ENCODE data around the gene DRC3.
"Not testable (repeated sequence)": the region's sequence is repeated elsewhere in the genome, so short reads cannot be mapped to it uniquely, and the experiment has no call there.

The DRC3 gene

GRCh38 chr17:17952691-17953090 is 20.0 kb upstream of the DRC3 start:
- Mint-ChIP-seq H3K4me1 (peaks cover 25% of the 10 kb centered on the region), H3K36me3 (peaks cover 9% of the 10 kb centered on the region), H3K27ac (no peak overlapping the region), H3K9me3 (no peaks in the 10 kb centered on the region), H3K4me3 (no peak overlapping the region)
- DNase-seq (ENCODE audit: low spot score in 2 of 2) (no peak), ATAC-seq (no peak)

GRCh38 chr17:17954079-17954478 is 18.6 kb upstream of the DRC3 start:
- Mint-ChIP-seq H3K36me3 (peaks cover 15% of the 10 kb centered on the region), H3K4me3 (no peak overlapping the region), H3K27ac (no peak overlapping the region), H3K4me1 (peaks cover 29% of the 10 kb centered on the region), H3K9me3 (no peaks in the 10 kb centered on the region)
- no peak for ATAC-seq
- no peak for DNase-seq (ENCODE audit: low spot score in 2 of 2)

- Mint-ChIP-seq H3K36me3 (peaks cover 29% of the 10 kb centered on the region), H3K4me1 (peaks cover 41% of the 10 kb centered on the region)
- DNase-seq (ENCODE audit: low spot score in 2 of 2); H3K27ac Mint-ChIP-seq; ATAC-seq; H3K4me3 Mint-ChIP-seq; H3K9me3 Mint-ChIP-seq: not testable (repeated sequence)
These were observed 16.8 kb upstream of the DRC3 start for GRCh38 chr17:17955790-17956341.

- H3K4me3 Mint-ChIP-seq: peak overlapping the region; percentile 73
- ATAC-seq: no peak
- peaks cover 29% of the 10 kb centered on the region for H3K36me3 Mint-ChIP-seq
- DNase-seq (ENCODE audit: low spot score in 2 of 2): no peak
- no peaks in the 10 kb centered on the region for H3K9me3 Mint-ChIP-seq
- H3K4me1 Mint-ChIP-seq: peaks cover 45% of the 10 kb centered on the region
- peak overlapping the region; percentile 99 for H3K27ac Mint-ChIP-seq
These were observed 15.1 kb upstream of the DRC3 start for GRCh38 chr17:17957584-17957916.

GRCh38 chr17:17958982-17959381 is 13.7 kb upstream of the DRC3 start:
- DNase-seq (ENCODE audit: low spot score in 2 of 2) (no peak), ATAC-seq (no peak)
- H3K27ac Mint-ChIP-seq: peak overlapping the region; percentile 99
- H3K9me3 Mint-ChIP-seq: no peaks in the 10 kb centered on the region
- peaks cover 52% of the 10 kb centered on the region for H3K4me1 Mint-ChIP-seq
- H3K36me3 Mint-ChIP-seq: peaks cover 29% of the 10 kb centered on the region
- H3K4me3 Mint-ChIP-seq: peak overlapping the region; percentile 73

- Mint-ChIP-seq H3K27ac (peak overlapping the region; percentile 99), H3K9me3 (no peaks in the 10 kb centered on the region), H3K4me3 (peak overlapping the region; percentile 73), H3K36me3 (peaks cover 29% of the 10 kb centered on the region), H3K4me1 (peaks cover 51% of the 10 kb centered on the region)
- DNase-seq (ENCODE audit: low spot score in 2 of 2) (peak; percentile 20 to 69), ATAC-seq (peak; percentile 64)
These were observed 12.9 kb upstream of the DRC3 start for GRCh38 chr17:17959520-17960361.

GRCh38 chr17:17960500-17961030 is 12.1 kb upstream of the DRC3 start:
- Mint-ChIP-seq H3K9me3 (no peaks in the 10 kb centered on the region), H3K36me3 (peaks cover 20% of the 10 kb centered on the region), H3K4me3 (peak overlapping the region; percentile 73), H3K27ac (peak overlapping the region; percentile 99), H3K4me1 (peaks cover 54% of the 10 kb centered on the region)
- ATAC-seq: no peak
- no peak for DNase-seq (ENCODE audit: low spot score in 2 of 2)

- DNase-seq (ENCODE audit: low spot score in 2 of 2): no peak
- peaks cover 18% of the 10 kb centered on the region for H3K36me3 Mint-ChIP-seq
- no peak overlapping the region for H3K27ac Mint-ChIP-seq
These were observed 9.6 kb upstream of the DRC3 start for GRCh38 chr17:17963066-17963465.

GRCh38 chr17:17963694-17964436 is 8.8 kb upstream of the DRC3 start:
- Mint-ChIP-seq H3K4me1 (peaks cover 61% of the 10 kb centered on the region), H3K27ac (no peak overlapping the region), H3K4me3 (no peak overlapping the region), H3K36me3 (peaks cover 14% of the 10 kb centered on the region), H3K9me3 (no peaks in the 10 kb centered on the region)
- ATAC-seq: no peak
- no peak for DNase-seq (ENCODE audit: low spot score in 2 of 2)

More at GRCh38 chr17:17963066-17963465, 9.6 kb upstream of the DRC3 start:
- Mint-ChIP-seq H3K4me3 (no peak overlapping the region), H3K9me3 (no peaks in the 10 kb centered on the region), H3K4me1 (peaks cover 65% of the 10 kb centered on the region)
- no peak for ATAC-seq

- no peak overlapping the region for H3K27ac Mint-ChIP-seq
- H3K36me3 Mint-ChIP-seq: peaks cover 11% of the 10 kb centered on the region
- ATAC-seq (no peak), DNase-seq (ENCODE audit: low spot score in 2 of 2) (no peak)
- peaks cover 61% of the 10 kb centered on the region for H3K4me1 Mint-ChIP-seq
- H3K4me3 Mint-ChIP-seq: no peak overlapping the region
- H3K9me3 Mint-ChIP-seq: no peaks in the 10 kb centered on the region
These were observed 8.0 kb upstream of the DRC3 start for GRCh38 chr17:17964710-17965109.

- H3K27ac Mint-ChIP-seq: peak overlapping the region; percentile 27
- peaks cover 6% of the 10 kb centered on the region for H3K36me3 Mint-ChIP-seq
- no peak overlapping the region for H3K4me3 Mint-ChIP-seq
- DNase-seq (ENCODE audit: low spot score in 2 of 2) (no peak), ATAC-seq (no peak)
- peaks cover 61% of the 10 kb centered on the region for H3K4me1 Mint-ChIP-seq
- H3K9me3 Mint-ChIP-seq: no peaks in the 10 kb centered on the region
These were observed 7.4 kb upstream of the DRC3 start for GRCh38 chr17:17965152-17965721.

- ATAC-seq (peak; percentile 90), DNase-seq (ENCODE audit: low spot score in 2 of 2) (no peak)
- Mint-ChIP-seq H3K36me3 (no peaks in the 10 kb centered on the region), H3K4me3 (no peak overlapping the region), H3K27ac (peak overlapping the region; percentile 9), H3K4me1 (peaks cover 63% of the 10 kb centered on the region), H3K9me3 (no peaks in the 10 kb centered on the region)
These were observed 6.3 kb upstream of the DRC3 start for GRCh38 chr17:17966399-17966798.

GRCh38 chr17:17970699-17971430 is 1.8 kb upstream of the DRC3 start:
- peak overlapping the region; percentile 88 for H3K4me3 Mint-ChIP-seq
- DNase-seq (ENCODE audit: low spot score in 2 of 2) (no peak), ATAC-seq (no peak)
- no peaks in the 10 kb centered on the region for H3K9me3 Mint-ChIP-seq
- H3K36me3 Mint-ChIP-seq: peaks cover 8% of the 10 kb centered on the region
- peaks cover 56% of the 10 kb centered on the region for H3K4me1 Mint-ChIP-seq
- H3K27ac Mint-ChIP-seq: peak overlapping the region; percentile 84

- Mint-ChIP-seq H3K36me3 (peaks cover 8% of the 10 kb centered on the region), H3K4me3 (peak overlapping the region; percentile 88), H3K27ac (peak overlapping the region; percentile 95), H3K9me3 (no peaks in the 10 kb centered on the region), H3K4me1 (peaks cover 50% of the 10 kb centered on the region)
- DNase-seq (ENCODE audit: low spot score in 2 of 2): peak in 1 of 2 donors; percentile 66
- ATAC-seq: no peak
These were observed 1.1 kb upstream of the DRC3 start for GRCh38 chr17:17971431-17972125.

All from stimulated activated effector memory CD8-positive, alpha-beta T cell treated with anti-CD3 and anti-CD28 coated beads, Interleukin-12 subunit alpha, Interleukin-12 subunit beta, amount 100 ng/mL, for 72 hours (primary cell).